GM23248 (cell line): ENCODE results near the gene ZBED2. TPM values are rescaled to one million over a fixed set of nuclear protein-coding genes. Genes with fewer than 3 reads are reported as not detected.
"Not testable (repeated sequence)": the region's sequence is repeated elsewhere in the genome, so short reads cannot be mapped to it uniquely, and the experiment has no call there.

ENCODE experiments used
- DNase-seq: peaks from one replicate; pipeline ENCODE4 v3.0.0-alpha.2; 2015
- H2AFZ ChIP-seq: fragments of 200-600 bp; sonication (generic); 2 replicates; pipeline ENCODE4 v1.6.1; 2016; ENCODE audit warnings: antibody characterized with exemption
- H3F3A ChIP-seq: fragments of 200-600 bp; sonication (generic); 2 replicates; pipeline ENCODE4 v1.6.1; 2016; ENCODE audit warnings: mild to moderate bottlenecking, antibody characterized with exemption, mixed run types; ENCODE audit not compliant: insufficient read depth
- H3K27ac ChIP-seq: fragments of 200-600 bp; sonication (generic); 2 replicates; pipeline ENCODE4 v1.5.1; 2016; ENCODE audit warnings: mild to moderate bottlenecking
- H3K27me3 ChIP-seq: fragments of 200-600 bp; sonication (generic); replicated peaks from 2 replicates; pipeline ENCODE4 v1.6.1; 2016; ENCODE audit warnings: mild to moderate bottlenecking; ENCODE audit not compliant: insufficient read depth
- H3K36me3 ChIP-seq: fragments of 200-600 bp; sonication (generic); 2 replicates; pipeline ENCODE4 v1.6.1; 2016; ENCODE audit warnings: low read depth, mild to moderate bottlenecking
- H3K4me1 ChIP-seq: fragments of 200-600 bp; sonication (generic); 2 replicates; pipeline ENCODE4 v1.6.1; 2016; ENCODE audit warnings: mild to moderate bottlenecking; ENCODE audit not compliant: insufficient read depth
- H3K4me2 ChIP-seq: fragments of 200-600 bp; sonication (generic); one replicate; pipeline ENCODE4 v1.6.1; 2016; ENCODE audit warnings: mild to moderate bottlenecking; ENCODE audit not compliant: unreplicated experiment
- H3K4me3 ChIP-seq: fragments of 200-600 bp; sonication (generic); 2 replicates; pipeline ENCODE4 v1.5.1; 2016; ENCODE audit warnings: mild to moderate bottlenecking
- H3K79me2 ChIP-seq: fragments of 200-600 bp; sonication (generic); 2 replicates; pipeline ENCODE4 v1.6.1; 2016; ENCODE audit warnings: mild to moderate bottlenecking; ENCODE audit not compliant: insufficient read depth
- H3K9ac ChIP-seq: fragments of 200-600 bp; sonication (generic); 2 replicates; pipeline ENCODE4 v1.6.1; 2016; ENCODE audit warnings: mild to moderate bottlenecking
- H3K9me2 ChIP-seq: fragments of 200-600 bp; sonication (generic); 2 replicates; pipeline ENCODE4 v1.6.1; 2016; ENCODE audit warnings: mixed run types, mild to moderate bottlenecking, moderate library complexity; ENCODE audit not compliant: insufficient read depth
- H3K9me3 ChIP-seq: fragments of 200-600 bp; sonication (generic); one replicate; pipeline ENCODE4 v1.6.1; 2017; ENCODE audit warnings: low read depth
- H4K20me1 ChIP-seq: fragments of 200-600 bp; sonication (generic); 2 replicates; pipeline ENCODE4 v1.6.0; 2016; ENCODE audit not compliant: insufficient read depth
- EZH2 ChIP-seq: fragments of 200-600 bp; sonication (generic); IDR thresholded peaks from 2 replicates; pipeline ENCODE4 v1.6.1; 2018; ENCODE audit warnings: antibody characterized with exemption, mild to moderate bottlenecking; ENCODE audit not compliant: insufficient read depth, poor library complexity, severe bottlenecking
- EZH2phosphoT487 ChIP-seq: fragments of 200-600 bp; sonication (generic); IDR thresholded peaks from 2 replicates; pipeline ENCODE4 v1.6.1; 2018; ENCODE audit warnings: antibody characterized with exemption, moderate library complexity, mild to moderate bottlenecking, low read depth; ENCODE audit not compliant: insufficient read depth
- WGBS, 2 experiments: methylation state at CpG; one replicate each; pipeline ENCODE4 v1.1.6; 2015 to 2017; ENCODE audit warnings: low lambda C conversion rate in 2 of 2, low coverage in 1 of 2; ENCODE audit errors: missing lambda C conversion rate in 2 of 2; 5-methylcytosine and 5-hydroxymethylcytosine counted together
- in situ Hi-C: fragments of 300-500 bp; cut with MboI; formaldehyde crosslinking; loops from 2 replicates; pipeline ENCODE4 v1.15.0; 2020
- polyA plus RNA-seq: library from polyadenylated mRNA; unstranded; fragments of >200 nt; fragmentation: Nextera tagmentation; extraction: Ambion mirVana; gene quantifications from 2 replicates; pipeline ENCODE4 v1.2.1, GENCODE V29; 2016
- total RNA-seq: library from RNA; depleted of rRNA; stranded (reverse); fragments of >200 nt; shearing (Covaris generic); gene quantifications from 2 replicates; pipeline ENCODE4 v1.2.3, GENCODE V29; 2014

ZBED2 gene
- total and polyA plus RNA-seq, 2 experiments from 2014 or later = not detected

DNA sequence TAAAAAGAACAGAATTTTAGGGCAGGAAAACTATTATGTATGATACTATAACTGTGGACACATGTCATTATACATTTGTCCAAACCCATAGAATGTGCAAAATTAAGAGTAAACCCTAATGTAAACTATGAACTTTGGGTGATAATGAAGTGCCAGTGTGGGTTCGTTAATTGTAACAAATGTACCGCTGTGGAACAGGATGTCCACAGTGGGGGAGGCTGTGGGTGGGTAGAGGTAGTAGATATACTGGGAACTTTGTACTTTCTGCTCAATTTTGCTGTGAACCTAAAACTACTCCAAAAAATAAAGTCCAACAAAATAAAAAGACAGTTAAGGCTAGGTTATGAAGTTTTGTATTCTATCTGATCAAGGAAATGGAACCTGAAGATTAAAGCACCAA, 28.3 kb downstream of the ZBED2 start:
- H3K27ac ChIP-seq = no peak overlapping the region
- no peaks in the 10 kb centered on the region for H3F3A ChIP-seq
- DNase-seq = no peak
- TF ChIP-seq EZH2phosphoT487 = no peak
- TF ChIP-seq EZH2 = no peak
- WGBS, 2 experiments = 26 to 28% methylated on average over 2 of the region's 2 CpGs
- no peaks in the 10 kb centered on the region for H3K79me2 ChIP-seq
- no peaks in the 10 kb centered on the region for H3K36me3 ChIP-seq
- H3K9ac ChIP-seq = no peak overlapping the region
- no peak overlapping the region for H2AFZ ChIP-seq
- no peaks in the 10 kb centered on the region for H4K20me1 ChIP-seq
- H3K27me3 ChIP-seq = peaks cover 27% of the 10 kb centered on the region
- in situ Hi-C loops = no loop called here
- H3K9me2 ChIP-seq = no peaks in the 10 kb centered on the region
- no peak overlapping the region for H3K4me3 ChIP-seq
- H3K4me1 ChIP-seq = 0 out of 2 replicates have a peak, but pooled peaks cover 3% of the 10 kb centered on the region
- H3K4me2 ChIP-seq = no peak overlapping the region
- H3K9me3 ChIP-seq = no peaks in the 10 kb centered on the region

DNA sequence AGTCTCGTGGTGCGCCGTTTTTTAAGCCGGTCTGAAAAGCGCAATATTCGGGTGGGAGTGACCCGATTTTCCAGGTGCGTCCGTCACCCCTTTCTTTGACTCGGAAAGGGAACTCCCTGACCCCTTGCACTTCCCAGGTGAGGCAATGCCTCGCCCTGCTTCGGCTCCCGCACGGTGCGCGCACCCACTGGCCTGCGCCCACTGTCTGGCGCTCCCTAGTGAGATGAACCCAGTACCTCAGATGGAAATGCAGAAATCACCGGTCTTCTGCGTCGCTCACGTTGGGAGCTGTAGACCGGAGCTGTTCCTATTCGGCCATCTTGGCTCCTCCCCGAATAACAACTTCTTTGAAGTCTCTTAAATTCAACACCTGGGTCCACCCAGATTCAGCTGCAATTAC, 33.2 kb downstream of the ZBED2 start:
- H3K79me2 ChIP-seq, H3K9me3 ChIP-seq, H3K4me2 ChIP-seq, H3K36me3 ChIP-seq, H3K9me2 ChIP-seq, H3K4me3 ChIP-seq, H3K9ac ChIP-seq, H4K20me1 ChIP-seq, H2AFZ ChIP-seq, in situ Hi-C loops, H3F3A ChIP-seq, DNase-seq, H3K4me1 ChIP-seq, H3K27ac ChIP-seq: not testable (repeated sequence)
- peaks cover 27% of the 10 kb centered on the region for H3K27me3 ChIP-seq
- 79 to 84% methylated on average over 17 to 21 of the region's 25 CpGs for WGBS, 2 experiments

- in situ Hi-C loops = loop anchor here (25.0 kb wide), 1 partner anchor 461 kb away; no protein-coding TSS in a partner anchor
- H3K9me3 ChIP-seq = no peaks in the 10 kb centered on the region
- H3K27ac ChIP-seq = no peak overlapping the region
- H2AFZ ChIP-seq = no peak overlapping the region
- no peak for TF ChIP-seq EZH2phosphoT487
- no peak for TF ChIP-seq EZH2
- no peaks in the 10 kb centered on the region for H4K20me1 ChIP-seq
- no peaks in the 10 kb centered on the region for H3K79me2 ChIP-seq
- no peaks in the 10 kb centered on the region for H3F3A ChIP-seq
- H3K4me3 ChIP-seq = no peak overlapping the region
- no peaks in the 10 kb centered on the region for H3K36me3 ChIP-seq
- no peak overlapping the region for H3K9ac ChIP-seq
- H3K4me2 ChIP-seq = no peak overlapping the region
- DNase-seq = no peak
- no peaks in the 10 kb centered on the region; the same call in 1 of the 2 replicates for H3K27me3 ChIP-seq
- no peaks in the 10 kb centered on the region; the same call in 1 of the 2 replicates for H3K4me1 ChIP-seq
- no peaks in the 10 kb centered on the region for H3K9me2 ChIP-seq
Observed at GRCh38 chr3:111548756-111549155, 46.4 kb downstream of the ZBED2 start.

DNA sequence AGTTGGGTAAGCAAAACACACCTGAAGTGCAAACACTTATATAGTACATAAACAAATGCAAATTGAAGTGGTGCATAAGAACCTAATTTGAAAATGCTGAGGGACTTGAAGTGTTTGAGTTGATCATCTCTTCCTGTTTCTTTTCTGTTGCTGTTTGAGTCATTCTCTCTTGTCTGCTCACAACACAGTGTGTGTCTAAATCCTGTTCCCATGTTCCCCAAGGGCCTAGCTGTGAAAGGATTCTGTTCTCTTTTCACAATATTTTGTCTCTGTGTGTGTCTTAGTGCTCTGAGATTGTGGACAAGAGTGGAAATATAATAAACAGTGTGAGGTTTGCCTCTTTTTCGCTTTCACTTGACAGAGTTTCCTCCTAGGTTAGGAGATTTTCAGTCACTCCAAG, 47.1 kb downstream of the ZBED2 start:
- no peaks in the 10 kb centered on the region; the same call in 1 of the 2 replicates for H3K4me1 ChIP-seq
- no peak overlapping the region for H3K9ac ChIP-seq
- no peaks in the 10 kb centered on the region for H3K9me3 ChIP-seq
- H4K20me1 ChIP-seq = no peaks in the 10 kb centered on the region
- in situ Hi-C loops = loop anchor here (25.0 kb wide), 1 partner anchor 461 kb away; no protein-coding TSS in a partner anchor
- TF ChIP-seq EZH2 (no peak), EZH2phosphoT487 (no peak)
- DNase-seq = peak; percentile 17
- H3K27me3 ChIP-seq = no peaks in the 10 kb centered on the region; the same call in 1 of the 2 replicates
- H3K9me2 ChIP-seq = no peaks in the 10 kb centered on the region
- no peaks in the 10 kb centered on the region for H3K36me3 ChIP-seq
- no peak overlapping the region for H3K27ac ChIP-seq
- no peak overlapping the region for H3K4me3 ChIP-seq
- H3K4me2 ChIP-seq = no peak overlapping the region
- no peaks in the 10 kb centered on the region for H3F3A ChIP-seq
- WGBS, 2 experiments = 59% methylated on average over 1 of the region's 1 CpG
- H2AFZ ChIP-seq = peak overlapping the region; percentile 15; the same call in 1 of the 2 replicates
- H3K79me2 ChIP-seq = no peaks in the 10 kb centered on the region

- Histone ChIP-seq H3K27me3 (no peaks in the 10 kb centered on the region; the same call in 1 of the 2 replicates), H2AFZ (peak overlapping the region; percentile 15; the same call in 1 of the 2 replicates), H3K27ac (no peak overlapping the region), H3K4me3 (no peak overlapping the region), H4K20me1 (no peaks in the 10 kb centered on the region), H3F3A (no peaks in the 10 kb centered on the region), H3K36me3 (no peaks in the 10 kb centered on the region), H3K9me2 (no peaks in the 10 kb centered on the region), H3K4me2 (no peak overlapping the region), H3K9ac (no peak overlapping the region), H3K9me3 (no peaks in the 10 kb centered on the region), H3K4me1 (no peaks in the 10 kb centered on the region; the same call in 1 of the 2 replicates), H3K79me2 (no peaks in the 10 kb centered on the region)
- TF ChIP-seq EZH2 (no peak), EZH2phosphoT487 (no peak)
- 55 to 61% methylated on average over 4 of the region's 4 CpGs for WGBS, 2 experiments
- in situ Hi-C loops = loop anchor here (25.0 kb wide), 1 partner anchor 460 kb away; no protein-coding TSS in a partner anchor
- DNase-seq = no peak
Observed at GRCh38 chr3:111547631-111548030, 47.5 kb downstream of the ZBED2 start.
